Stomach (tissue), 4 donors: Measurements from ENCODE around the gene VSTM2B.

Source experiments
- CTCF ChIP-seq, 7 experiments: fragments of 450-650 bp in 4 of 7; fragments of 200-600 bp in 3 of 7; sonication (generic) in 3 of 7; IDR thresholded peaks; one replicate each; pipeline ENCODE4 v1.5.1; 2016 to 2019; ENCODE audit warnings: antibody characterized with exemption in 7 of 7, control low read depth in 2 of 7, mild to moderate bottlenecking in 1 of 7
- POLR2A ChIP-seq, 4 donors: fragments of 450-650 bp; IDR thresholded peaks; one replicate each; pipeline ENCODE4 v1.6.1; 2016; ENCODE audit warnings: antibody characterized with exemption in 4 of 4, control low read depth in 2 of 4, mild to moderate bottlenecking in 1 of 4, moderate library complexity in 1 of 4
- POLR2AphosphoS5 ChIP-seq, 3 donors: sonication (generic); formaldehyde crosslinking; IDR thresholded peaks; one replicate each; pipeline ENCODE4 v1.6.1; 2016; ENCODE audit warnings: antibody characterized with exemption in 3 of 3

DNA sequence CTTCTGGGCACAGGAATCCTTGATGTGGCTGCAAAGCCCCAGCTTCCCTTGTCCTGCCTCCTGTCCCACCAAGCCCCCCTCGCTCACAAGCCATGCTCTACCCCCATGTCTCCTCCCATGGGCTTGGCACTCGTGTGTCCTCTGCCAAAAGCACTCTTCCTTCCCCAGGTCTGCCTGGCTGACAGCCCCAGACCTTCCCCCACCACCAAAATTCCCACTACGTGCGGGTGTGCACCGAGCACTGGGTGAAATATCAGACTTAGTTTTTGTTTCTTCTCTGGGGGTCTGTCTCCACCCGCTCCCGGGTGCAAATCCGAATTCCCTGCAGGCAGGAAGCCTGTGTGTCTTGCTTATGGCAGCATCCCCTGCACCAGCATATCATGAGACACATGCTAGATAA is 5.9 kb upstream of the VSTM2B start:
- TF ChIP-seq POLR2A (IDR thresholded peaks at IDR 0.05) (no peak), CTCF (IDR thresholded peaks at IDR 0.05) (no peak), POLR2AphosphoS5 (IDR thresholded peaks at IDR 0.05) (no peak)
